Tibial nerve (tissue), 3 donors: ENCODE measurements around the gene ANKRD49.

Source experiments
- POLR2A ChIP-seq, 2 donors: fragments of 450-650 bp; IDR thresholded peaks; one replicate each; pipeline ENCODE4 v1.6.1; 2017; ENCODE audit warnings: antibody characterized with exemption in 2 of 2, mild to moderate bottlenecking in 2 of 2, moderate library complexity in 2 of 2
- TF ChIP-seq, protein P1 (sequence below), 5 experiments: fragments of 200-600 bp in 3 of 5; fragments of 450-650 bp in 2 of 5; sonication (generic) in 3 of 5; IDR thresholded peaks; one replicate each; pipeline ENCODE4 v1.5.1; 2016 to 2019; ENCODE audit warnings: antibody characterized with exemption in 5 of 5, mild to moderate bottlenecking in 3 of 5, moderate library complexity in 2 of 5

DNA sequence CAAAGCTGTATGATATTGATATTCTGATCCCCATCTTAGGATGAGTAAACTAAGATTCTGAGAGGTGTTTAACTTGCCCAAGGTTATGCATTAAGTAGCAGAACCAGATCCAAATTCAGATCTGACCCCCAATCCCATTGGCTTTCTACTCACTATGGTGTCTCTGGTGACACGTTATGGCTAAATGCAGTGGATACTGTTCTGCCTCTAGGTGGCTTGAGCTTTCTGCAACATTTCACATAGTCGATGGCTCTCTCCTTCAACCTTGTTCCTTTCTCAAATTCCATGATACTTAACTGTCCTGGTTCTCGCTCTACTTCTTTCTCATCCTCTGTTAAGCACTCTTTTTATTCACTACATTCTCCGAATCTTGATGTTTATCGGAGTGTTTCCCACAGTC is 27.9 kb downstream of the ANKRD49 start:
- TF ChIP-seq, protein P1, sequence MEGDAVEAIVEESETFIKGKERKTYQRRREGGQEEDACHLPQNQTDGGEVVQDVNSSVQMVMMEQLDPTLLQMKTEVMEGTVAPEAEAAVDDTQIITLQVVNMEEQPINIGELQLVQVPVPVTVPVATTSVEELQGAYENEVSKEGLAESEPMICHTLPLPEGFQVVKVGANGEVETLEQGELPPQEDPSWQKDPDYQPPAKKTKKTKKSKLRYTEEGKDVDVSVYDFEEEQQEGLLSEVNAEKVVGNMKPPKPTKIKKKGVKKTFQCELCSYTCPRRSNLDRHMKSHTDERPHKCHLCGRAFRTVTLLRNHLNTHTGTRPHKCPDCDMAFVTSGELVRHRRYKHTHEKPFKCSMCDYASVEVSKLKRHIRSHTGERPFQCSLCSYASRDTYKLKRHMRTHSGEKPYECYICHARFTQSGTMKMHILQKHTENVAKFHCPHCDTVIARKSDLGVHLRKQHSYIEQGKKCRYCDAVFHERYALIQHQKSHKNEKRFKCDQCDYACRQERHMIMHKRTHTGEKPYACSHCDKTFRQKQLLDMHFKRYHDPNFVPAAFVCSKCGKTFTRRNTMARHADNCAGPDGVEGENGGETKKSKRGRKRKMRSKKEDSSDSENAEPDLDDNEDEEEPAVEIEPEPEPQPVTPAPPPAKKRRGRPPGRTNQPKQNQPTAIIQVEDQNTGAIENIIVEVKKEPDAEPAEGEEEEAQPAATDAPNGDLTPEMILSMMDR (IDR thresholded peaks at IDR 0.05) = no peak
- no peak for TF ChIP-seq POLR2A (IDR thresholded peaks at IDR 0.05)
